Liver (tissue), 9 donors: ENCODE measurements around the gene MPRIP. TPM values are rescaled to one million over a fixed set of nuclear protein-coding genes. Genes with fewer than 3 reads are reported as not detected.

Experiments
- DNase-seq: peaks from one replicate; pipeline ENCODE4 v3.0.0-alpha.2; 2017; ENCODE audit warnings: low spot score
- H3K27ac ChIP-seq, 2 donors: one replicate each; pipeline ENCODE4 v1.7.0; 2013; ENCODE audit warnings: inconsistent platforms in 2 of 2, low read length in 2 of 2, control low read depth in 1 of 2, low read depth in 1 of 2, mild to moderate bottlenecking in 1 of 2
- H3K27me3 ChIP-seq, 4 donors: one replicate each; pipeline versions ENCODE4 v1.6.1 to v1.7.0; 2013; ENCODE audit warnings: low read length in 3 of 4, inconsistent platforms in 1 of 4, mild to moderate bottlenecking in 1 of 4, moderate library complexity in 1 of 4; ENCODE audit not compliant: control insufficient read depth in 4 of 4, insufficient read depth in 4 of 4
- H3K36me3 ChIP-seq, 4 donors: one replicate each; pipeline versions ENCODE4 v1.6.1 to v1.7.0; 2013; ENCODE audit warnings: low read length in 3 of 4, mild to moderate bottlenecking in 3 of 4, low read depth in 1 of 4, moderate library complexity in 1 of 4; ENCODE audit not compliant: control insufficient read depth in 4 of 4, insufficient read depth in 3 of 4
- H3K4me1 ChIP-seq, 4 donors: one replicate each; pipeline versions ENCODE4 v1.6.1 to v1.7.0; 2013; ENCODE audit warnings: low read length in 3 of 4, mild to moderate bottlenecking in 3 of 4, moderate library complexity in 1 of 4; ENCODE audit not compliant: control insufficient read depth in 4 of 4, insufficient read depth in 4 of 4
- H3K4me3 ChIP-seq, 3 donors: one replicate each; pipeline versions ENCODE4 v1.6.1 to v1.7.0; 2013; ENCODE audit warnings: low read length in 3 of 3, control low read depth in 1 of 3, low read depth in 1 of 3, mild to moderate bottlenecking in 1 of 3
- H3K9ac ChIP-seq, 2 donors: one replicate each; pipeline ENCODE4 v1.7.0; 2013; ENCODE audit warnings: low read length in 2 of 2, mild to moderate bottlenecking in 2 of 2, moderate library complexity in 2 of 2, control low read depth in 1 of 2, low read depth in 1 of 2
- H3K9me3 ChIP-seq, 4 donors: one replicate each; pipeline versions ENCODE4 v1.6.1 to v1.7.0; 2013; ENCODE audit warnings: low read length in 3 of 4; ENCODE audit not compliant: control insufficient read depth in 4 of 4
- ATF3 ChIP-seq: IDR thresholded peaks from 2 replicates; pipeline ENCODE4 v1.6.1; 2016; ENCODE audit warnings: antibody characterized with exemption
- CTCF ChIP-seq: fragments of 150-350 bp; IDR thresholded peaks from 2 replicates; pipeline ENCODE4 v1.5.1; 2017; ENCODE audit warnings: improper control_type of control experiment, low read depth, low read length; ENCODE audit not compliant: missing input control
- FOXA1 ChIP-seq: IDR thresholded peaks from 2 replicates; pipeline ENCODE4 v1.6.1; 2016; ENCODE audit warnings: antibody characterized with exemption
- FOXA2 ChIP-seq: IDR thresholded peaks from 2 replicates; pipeline ENCODE4 v1.6.1; 2016; ENCODE audit warnings: antibody characterized with exemption
- GABPA ChIP-seq, 2 donors: IDR thresholded peaks in 1 of 2; conservative IDR thresholded peaks in 1 of 2; 2 replicates each; pipeline ENCODE4 v1.6.1; 2016; ENCODE audit warnings: antibody characterized with exemption in 2 of 2, mild to moderate bottlenecking in 1 of 2, moderate library complexity in 1 of 2
- HNF4A ChIP-seq, 2 donors: conservative IDR thresholded peaks; 2 replicates each; pipeline ENCODE4 v1.6.1; 2016; ENCODE audit warnings: antibody characterized with exemption in 2 of 2, mild to moderate bottlenecking in 2 of 2
- HNF4G ChIP-seq: IDR thresholded peaks from 2 replicates; pipeline ENCODE4 v1.6.1; 2016; ENCODE audit warnings: antibody characterized with exemption
- JUND ChIP-seq, 2 donors: IDR thresholded peaks; 2 replicates each; pipeline ENCODE4 v1.6.1; 2016; ENCODE audit warnings: antibody characterized with exemption in 2 of 2
- MAX ChIP-seq: IDR thresholded peaks from 2 replicates; pipeline ENCODE4 v1.6.1; 2016; ENCODE audit warnings: antibody characterized with exemption
- NR2F2 ChIP-seq: IDR thresholded peaks from 2 replicates; pipeline ENCODE4 v1.6.1; 2016; ENCODE audit warnings: antibody characterized with exemption
- RAD21 ChIP-seq, 2 donors: IDR thresholded peaks; 2 replicates each; pipeline ENCODE4 v1.6.1; 2016; ENCODE audit warnings: antibody characterized with exemption in 2 of 2, mild to moderate bottlenecking in 2 of 2
- REST ChIP-seq: IDR thresholded peaks from 2 replicates; pipeline ENCODE4 v1.6.1; 2016; ENCODE audit warnings: antibody characterized with exemption, mild to moderate bottlenecking
- RXRA ChIP-seq, 2 donors: IDR thresholded peaks; 2 replicates each; pipeline ENCODE4 v1.6.1; 2017 to 2018; ENCODE audit warnings: antibody characterized with exemption in 2 of 2, mild to moderate bottlenecking in 1 of 2
- SP1 ChIP-seq: IDR thresholded peaks from 2 replicates; pipeline ENCODE4 v1.6.1; 2018; ENCODE audit warnings: antibody characterized with exemption, mild to moderate bottlenecking
- ZBTB33 ChIP-seq: IDR thresholded peaks from 2 replicates; pipeline ENCODE4 v1.6.1; 2016; ENCODE audit warnings: antibody characterized with exemption
- WGBS: extraction: QIAGEN DNeasy Blood & Tissue Kit; methylation state at CpG from one replicate; pipeline ENCODE4 v1.1.7; 2013; 5-methylcytosine and 5-hydroxymethylcytosine counted together
- polyA plus RNA-seq, 2 donors: library from polyadenylated mRNA; stranded (reverse) in 1 of 2; unstranded in 1 of 2; fragments of 200-250 nt in 1 of 2; fragments of >200 nt in 1 of 2; fragmentation: Nextera tagmentation in 1 of 2; extraction: Ambion mirVana in 1 of 2; gene quantifications; one replicate each; pipeline versions ENCODE4 v1.2.1 to v1.2.3, GENCODE V29; 2013 to 2015
- total RNA-seq, 2 donors: library from RNA; depleted of rRNA; stranded (reverse); fragments of >200 nt; gene quantifications; one replicate each; pipeline ENCODE4 v1.2.3, GENCODE V29; 2014
- donor health status: healthy.
- donor health status: healthy.
- donor health status: healthy.
- donor health status: healthy.
- donor health status: healthy.

The MPRIP gene
- total and polyA plus RNA-seq, 4 donors, result 21.2 to 61.9 (median 34.7) TPM

- H3K9me3 ChIP-seq, result no peaks in the 10 kb centered on the region
- no peaks in the 10 kb centered on the region for H3K27me3 ChIP-seq
- TF ChIP-seq MAX (no peak), HNF4A (conservative IDR thresholded peaks at IDR 0.05) (peak; percentile 56 to 70), FOXA2 (no peak), RXRA (IDR thresholded peaks at IDR 0.05) (peak; percentile 14 to 43)
- peaks cover 14 to 44% (median 35%) of the 10 kb centered on the region in 4 donors for H3K4me1 ChIP-seq
- WGBS, result 73% methylated on average over 5 of the region's 5 CpGs
- no peak overlapping the region for H3K4me3 ChIP-seq
- H3K36me3 ChIP-seq, result peaks cover 0 to 2% (median 0%) of the 10 kb centered on the region in 4 donors
- no peak overlapping the region for H3K9ac ChIP-seq
- DNase-seq, result no peak
- H3K27ac ChIP-seq, result peak overlapping the region in 1 of 2 donors; percentile 2
Observed at GRCh38 chr17:17060930-17061329, 18.7 kb downstream of the MPRIP start.

- Histone ChIP-seq H3K36me3 (peaks cover 0 to 2% (median 0%) of the 10 kb centered on the region in 4 donors), H3K27me3 (no peaks in the 10 kb centered on the region), H3K4me3 (no peak overlapping the region), H3K4me1 (peaks cover 11 to 41% (median 33%) of the 10 kb centered on the region in 4 donors), H3K9ac (no peak overlapping the region), H3K9me3 (no peaks in the 10 kb centered on the region), H3K27ac (no peak overlapping the region)
- WGBS, result 95% methylated on average over 3 of the region's 3 CpGs
- no peak for DNase-seq
- TF ChIP-seq RAD21 (IDR thresholded peaks at IDR 0.05) (no peak), CTCF (no peak), FOXA1 (no peak), MAX (no peak), HNF4G (no peak), JUND (IDR thresholded peaks at IDR 0.05) (no peak), REST (no peak), GABPA (IDR thresholded peaks at IDR 0.05 in 1 of 2, conservative IDR thresholded peaks at IDR 0.05 in 1 of 2) (no peak), RXRA (IDR thresholded peaks at IDR 0.05) (no peak), NR2F2 (no peak)
Observed at GRCh38 chr17:17061516-17061915, 19.3 kb downstream of the MPRIP start.

GRCh38 chr17:17062356-17062755 is 20.1 kb downstream of the MPRIP start:
- Histone ChIP-seq H3K9me3 (no peaks in the 10 kb centered on the region), H3K9ac (no peak overlapping the region), H3K36me3 (peaks cover 0 to 2% (median 0%) of the 10 kb centered on the region in 4 donors), H3K4me1 (peaks cover 11 to 41% (median 33%) of the 10 kb centered on the region in 4 donors), H3K27me3 (no peaks in the 10 kb centered on the region), H3K4me3 (no peak overlapping the region), H3K27ac (no peak overlapping the region)
- DNase-seq, result no peak
- 97% methylated on average over 11 of the region's 11 CpGs for WGBS
- TF ChIP-seq RXRA (IDR thresholded peaks at IDR 0.05) (no peak), ATF3 (no peak), GABPA (IDR thresholded peaks at IDR 0.05 in 1 of 2, conservative IDR thresholded peaks at IDR 0.05 in 1 of 2) (no peak), JUND (IDR thresholded peaks at IDR 0.05) (no peak), ZBTB33 (no peak), SP1 (no peak), RAD21 (IDR thresholded peaks at IDR 0.05) (no peak), HNF4G (no peak), REST (no peak), HNF4A (conservative IDR thresholded peaks at IDR 0.05) (no peak), FOXA2 (no peak)
